ENCODE measurements around the gene MTA1. TPM values are rescaled to one million over a fixed set of nuclear protein-coding genes. Genes with fewer than 3 reads are reported as not detected.
A peak's percentile ranks its signal among the peaks of the same experiment; 100 is the strongest.

Gene MTA1
- total RNA-seq, 1 donor from 2014 or later, result 74.8 TPM

DNA sequence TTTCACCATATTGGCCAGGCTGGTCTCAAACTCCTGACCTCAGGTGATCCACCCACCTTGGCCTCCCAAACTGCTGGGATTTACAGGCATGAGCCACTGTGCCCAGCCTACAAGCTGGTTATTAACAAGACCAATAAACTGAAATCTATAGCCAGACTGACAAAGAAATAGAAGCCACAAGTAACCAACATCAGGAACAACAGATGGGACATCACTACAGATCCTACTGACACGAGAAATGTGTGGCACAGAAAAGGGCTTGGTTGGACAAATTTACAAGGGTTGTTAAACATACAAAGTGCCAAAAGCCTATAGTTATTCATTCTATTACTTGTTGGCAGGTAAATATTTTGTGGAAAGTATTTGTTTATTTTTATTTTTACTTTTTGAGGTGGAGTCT, 11.6 kb downstream of the MTA1 start:
- Histone ChIP-seq H3K27ac (no peak overlapping the region), H3K9me3 (no peaks in the 10 kb centered on the region), H3K4me3 (no peak overlapping the region), H3K27me3 (no peaks in the 10 kb centered on the region), H3K4me1 (peaks cover 4% of the 10 kb centered on the region), H3K36me3 (no peaks in the 10 kb centered on the region)
- ATAC-seq (no peak), DNase-seq (no peak)
- TF ChIP-seq, protein P1, sequence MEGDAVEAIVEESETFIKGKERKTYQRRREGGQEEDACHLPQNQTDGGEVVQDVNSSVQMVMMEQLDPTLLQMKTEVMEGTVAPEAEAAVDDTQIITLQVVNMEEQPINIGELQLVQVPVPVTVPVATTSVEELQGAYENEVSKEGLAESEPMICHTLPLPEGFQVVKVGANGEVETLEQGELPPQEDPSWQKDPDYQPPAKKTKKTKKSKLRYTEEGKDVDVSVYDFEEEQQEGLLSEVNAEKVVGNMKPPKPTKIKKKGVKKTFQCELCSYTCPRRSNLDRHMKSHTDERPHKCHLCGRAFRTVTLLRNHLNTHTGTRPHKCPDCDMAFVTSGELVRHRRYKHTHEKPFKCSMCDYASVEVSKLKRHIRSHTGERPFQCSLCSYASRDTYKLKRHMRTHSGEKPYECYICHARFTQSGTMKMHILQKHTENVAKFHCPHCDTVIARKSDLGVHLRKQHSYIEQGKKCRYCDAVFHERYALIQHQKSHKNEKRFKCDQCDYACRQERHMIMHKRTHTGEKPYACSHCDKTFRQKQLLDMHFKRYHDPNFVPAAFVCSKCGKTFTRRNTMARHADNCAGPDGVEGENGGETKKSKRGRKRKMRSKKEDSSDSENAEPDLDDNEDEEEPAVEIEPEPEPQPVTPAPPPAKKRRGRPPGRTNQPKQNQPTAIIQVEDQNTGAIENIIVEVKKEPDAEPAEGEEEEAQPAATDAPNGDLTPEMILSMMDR (IDR thresholded peaks at IDR 0.05), result no peak
- intact Hi-C loops (cut with DNase I), result no loop called here

DNA sequence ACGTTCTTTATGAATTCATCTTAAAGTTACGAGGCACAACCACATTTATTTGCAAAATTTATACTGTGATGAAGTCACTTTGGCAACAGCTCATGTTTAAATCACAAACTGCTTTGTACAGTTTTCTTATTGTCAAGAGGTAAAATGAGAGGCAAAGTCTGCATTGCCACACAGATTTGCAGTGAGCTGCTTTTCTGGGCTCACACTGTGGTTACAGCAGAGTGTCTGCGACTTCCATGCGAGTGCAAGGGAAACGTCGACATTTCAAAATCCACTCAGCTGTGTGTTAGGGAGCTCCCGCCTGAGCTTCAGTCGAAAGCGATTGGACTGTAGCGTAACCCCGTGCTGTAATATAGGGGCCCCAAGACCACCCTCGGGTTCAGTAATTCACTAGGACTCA, 13.0 kb downstream of the MTA1 start:
- Histone ChIP-seq H3K9me3 (no peaks in the 10 kb centered on the region), H3K27me3 (no peaks in the 10 kb centered on the region), H3K27ac (no peak overlapping the region), H3K36me3 (no peaks in the 10 kb centered on the region), H3K4me1 (peaks cover 4% of the 10 kb centered on the region), H3K4me3 (no peak overlapping the region)
- intact Hi-C loops (cut with DNase I), result no loop called here
- ATAC-seq (no peak), DNase-seq (no peak)
- TF ChIP-seq, protein P1 (IDR thresholded peaks at IDR 0.05), result no peak

DNA sequence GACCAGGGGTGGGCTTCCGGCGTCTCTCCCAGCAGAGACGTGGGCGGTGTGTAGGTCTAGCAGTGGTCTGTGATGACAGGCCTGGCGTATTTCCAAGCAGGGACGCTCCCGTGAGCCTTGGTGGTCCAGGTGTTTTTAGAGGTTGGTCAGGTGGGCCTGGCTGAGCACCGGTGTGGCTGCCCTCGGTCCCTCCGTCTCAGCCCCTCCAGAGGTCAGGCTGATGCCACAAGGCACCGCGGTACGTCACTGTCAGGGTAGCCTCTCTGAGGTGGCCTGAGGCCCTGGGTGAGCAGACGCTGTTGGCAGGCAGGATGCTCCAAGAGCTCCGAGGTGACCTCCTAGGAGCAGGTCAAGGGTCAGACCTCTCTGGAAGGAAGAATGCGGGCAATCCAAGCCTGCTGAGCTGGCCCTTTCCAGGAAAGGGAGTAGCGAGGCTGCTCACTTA, 13.6 kb downstream of the MTA1 start:
- DNase-seq, result no peak
- H3K36me3 ChIP-seq, result no peaks in the 10 kb centered on the region
- H3K27ac ChIP-seq, result no peak overlapping the region
- H3K4me3 ChIP-seq, result no peak overlapping the region
- intact Hi-C loops (cut with DNase I), result no loop called here
- peak; percentile 8 for ATAC-seq
- TF ChIP-seq, protein P1 (IDR thresholded peaks at IDR 0.05), result no peak
- peaks cover 4% of the 10 kb centered on the region for H3K4me1 ChIP-seq
- H3K27me3 ChIP-seq, result no peaks in the 10 kb centered on the region
- H3K9me3 ChIP-seq, result no peaks in the 10 kb centered on the region

DNA sequence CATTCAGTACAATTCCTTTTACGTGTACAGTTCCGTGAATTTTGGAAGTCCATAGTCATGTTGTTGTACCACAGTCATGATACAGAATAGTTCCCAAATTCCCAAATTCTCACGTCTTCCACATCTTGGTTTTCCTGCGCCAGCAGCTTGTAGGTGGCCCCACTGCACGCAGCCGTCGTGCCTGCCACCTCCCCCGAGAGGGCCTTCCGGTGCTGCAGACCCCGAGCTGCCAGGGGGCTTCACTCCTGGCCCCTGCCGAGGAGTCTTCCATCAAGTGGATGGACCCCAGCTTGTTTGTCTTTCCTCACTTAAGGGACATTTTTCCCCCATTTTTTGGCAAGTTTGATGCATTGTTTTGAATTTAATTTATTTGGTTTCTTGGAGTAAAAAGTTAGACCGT, 16.8 kb downstream of the MTA1 start:
- intact Hi-C loops (cut with DNase I), result no loop called here
- H3K27ac ChIP-seq, result no peak overlapping the region
- no peaks in the 10 kb centered on the region for H3K36me3 ChIP-seq
- ATAC-seq (no peak), DNase-seq (no peak)
- TF ChIP-seq, protein P1 (IDR thresholded peaks at IDR 0.05), result no peak
- H3K4me1 ChIP-seq, result no peaks in the 10 kb centered on the region
- no peaks in the 10 kb centered on the region for H3K27me3 ChIP-seq
- no peak overlapping the region for H3K4me3 ChIP-seq
- no peaks in the 10 kb centered on the region for H3K9me3 ChIP-seq

DNA sequence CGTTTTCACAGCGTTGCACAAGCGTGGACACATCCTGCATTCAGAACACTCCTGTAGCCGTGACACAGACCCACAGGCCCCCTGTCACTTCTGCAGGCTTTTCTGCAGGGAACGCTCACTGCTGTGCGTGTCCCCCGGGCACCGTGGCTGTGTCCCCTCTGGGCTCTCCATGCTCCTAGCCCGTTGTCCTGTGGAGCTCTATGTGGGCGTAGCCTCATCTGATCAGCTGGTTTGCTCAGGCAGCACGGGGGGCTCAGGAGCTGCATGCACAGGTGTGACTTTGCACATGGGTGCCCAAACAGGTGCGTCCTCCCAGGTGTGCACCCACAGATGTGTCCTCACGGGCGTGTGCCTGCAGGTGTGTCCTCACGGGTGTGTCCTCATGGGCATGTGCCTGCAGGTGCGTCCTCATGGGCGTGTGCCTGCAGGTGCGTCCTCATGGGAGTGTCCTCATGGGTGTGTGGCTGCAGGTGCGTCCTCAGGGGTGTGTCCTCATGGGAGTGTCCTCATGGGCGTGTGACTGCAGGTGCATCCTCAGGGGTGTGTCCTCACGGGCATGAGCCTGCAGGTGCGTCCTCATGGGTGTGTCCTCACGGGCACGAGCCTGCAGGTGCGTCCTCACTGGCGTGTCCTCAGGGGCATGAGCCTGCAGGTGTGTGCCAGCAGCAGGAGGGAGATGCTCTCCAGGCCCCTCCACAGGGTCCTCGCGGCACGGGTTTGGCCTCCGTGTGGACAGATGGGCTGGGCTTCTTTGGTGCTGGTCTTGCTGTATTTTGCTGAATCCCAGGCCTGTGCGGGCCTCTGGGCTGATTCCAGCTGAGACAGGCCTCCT, 17.5 kb downstream of the MTA1 start:
- Histone ChIP-seq H3K4me1 (no peaks in the 10 kb centered on the region), H3K9me3 (no peaks in the 10 kb centered on the region), H3K27me3 (no peaks in the 10 kb centered on the region), H3K27ac (no peak overlapping the region), H3K4me3 (no peak overlapping the region), H3K36me3 (no peaks in the 10 kb centered on the region)
- ATAC-seq (no peak), DNase-seq (no peak)
- TF ChIP-seq, protein P1 (IDR thresholded peaks at IDR 0.05), result no peak
- intact Hi-C loops (cut with DNase I), result no loop called here
